Caco-2 (cell line): ENCODE data around the gene TNFRSF18. TPM values are rescaled to one million over a fixed set of nuclear protein-coding genes. Genes with fewer than 3 reads are reported as not detected.

ENCODE experiments used
- BruUV-seq: library from RNA; stranded (reverse); fragments of 400-500 nt; replicated peaks from 2 replicates; lab custom pipeline; 2021; lab: Mats Ljungman, UMichigan
- CTCF ChIA-PET: fragments of 300-600 bp; sonication (Branson Sonifier 250); formaldehyde crosslinking; loops from one replicate; lab custom pipeline; 2022; ENCODE audit warnings: antibody characterized with exemption; lab: Charles Lee
- POLR2A ChIA-PET: fragments of 300-600 bp; sonication (Branson Sonifier 250); formaldehyde crosslinking; loops from one replicate; lab custom pipeline; 2022; ENCODE audit warnings: antibody characterized with exemption; lab: Charles Lee
- DNase-seq, 2 experiments: peaks; one replicate each; pipeline versions ENCODE4 v3.0.0 to v3.0.0-alpha.2; 2020 to 2022
- H3K27me3 ChIP-seq: replicated peaks from 2 replicates; pipeline ENCODE4 v1.6.0; 2011; ENCODE audit warnings: low read length; ENCODE audit not compliant: control insufficient read depth, insufficient read depth
- H3K36me3 ChIP-seq: 2 replicates; pipeline ENCODE4 v1.5.1; 2011; ENCODE audit warnings: low read length; ENCODE audit not compliant: control insufficient read depth, insufficient read depth
- H3K4me1 ChIP-seq: fragments of 250-450 bp; sonication (Bioruptor Pico); 2 replicates; pipeline ENCODE4 v1.5.1; 2020; ENCODE audit warnings: mild to moderate bottlenecking
- H3K4me3 ChIP-seq: 2 replicates; pipeline ENCODE4 v1.5.1; 2011; ENCODE audit warnings: low read depth, mild to moderate bottlenecking, control low read depth, low read length
- H3K9me3 ChIP-seq: fragments of 250-450 bp; sonication (Bioruptor Pico); 2 replicates; pipeline ENCODE4 v1.5.1; 2020; ENCODE audit warnings: mild to moderate bottlenecking, moderate library complexity
- H3K27ac Mint-ChIP-seq: one replicate; pipeline ENCODE4 v1.8.0; 2022; ENCODE audit warnings: mixed read lengths; ENCODE audit not compliant: unreplicated experiment
- H3K27me3 Mint-ChIP-seq: one replicate; pipeline ENCODE4 v1.8.0; 2022; ENCODE audit warnings: mixed read lengths; ENCODE audit not compliant: insufficient read depth, unreplicated experiment
- H3K36me3 Mint-ChIP-seq: one replicate; pipeline ENCODE4 v1.8.0; 2022; ENCODE audit warnings: mild to moderate bottlenecking, mixed read lengths; ENCODE audit not compliant: insufficient read depth, unreplicated experiment
- H3K4me1 Mint-ChIP-seq: one replicate; pipeline ENCODE4 v1.8.0; 2022; ENCODE audit warnings: low read depth, mixed read lengths; ENCODE audit not compliant: unreplicated experiment
- H3K4me3 Mint-ChIP-seq: one replicate; pipeline ENCODE4 v1.8.0; 2022; ENCODE audit warnings: mild to moderate bottlenecking, moderate library complexity, mixed read lengths; ENCODE audit not compliant: unreplicated experiment
- H3K9me3 Mint-ChIP-seq: one replicate; pipeline ENCODE4 v1.8.0; 2022; ENCODE audit warnings: mixed read lengths; ENCODE audit not compliant: unreplicated experiment
- CTCF ChIP-seq, 2 experiments: fragments of 200-600 bp in 1 of 2; IDR thresholded peaks; 1 replicate in 1 of 2; 2 replicates in 1 of 2; pipeline versions ENCODE4 v1.5.1 to v1.8.0; 2011 to 2022; ENCODE audit warnings: antibody characterized with exemption in 1 of 2, control low read depth in 1 of 2, inconsistent platforms in 1 of 2, low read depth in 1 of 2, low read length in 1 of 2, mild to moderate bottlenecking in 1 of 2, moderate library complexity in 1 of 2; ENCODE audit not compliant: insufficient read depth in 1 of 2, severe bottlenecking in 1 of 2, unreplicated experiment in 1 of 2
- intact Hi-C: fragments of 100-400 bp; cut with micrococcal nuclease; formaldehyde crosslinking; loops from one replicate; pipeline ENCODE4 v1.10.0; 2022; ENCODE audit not compliant: unreplicated experiment
- total RNA-seq: library from RNA; stranded (reverse); gene quantifications from 2 replicates; pipeline ENCODE4 v1.2.3, GENCODE V29; 2022

Gene TNFRSF18
- total RNA-seq, 1 experiment from 2014 or later, result not detected

GRCh38 chr1:1187938-1188337 is 18.5 kb downstream of the TNFRSF18 start:
- H3K4me1 ChIP-seq, result no peaks in the 10 kb centered on the region
- BruUV-seq, result no TSS peak
- no peak for TF ChIP-seq CTCF (IDR thresholded peaks at IDR 0.05; ENCODE audit: insufficient read depth in 1 of 2, low read depth in 1 of 2, low read length in 1 of 2, severe bottlenecking in 1 of 2, unreplicated experiment in 1 of 2)
- H3K4me1 Mint-ChIP-seq, result no peaks in the 10 kb centered on the region
- ChIA-PET CTCF (no interaction called here), POLR2A (no interaction called here)
- H3K4me3 ChIP-seq, result no peak overlapping the region
- no peak for DNase-seq
- intact Hi-C loops, result no loop called here
- no peak overlapping the region for H3K27ac Mint-ChIP-seq
- H3K4me3 Mint-ChIP-seq, result no peak overlapping the region
- H3K36me3 Mint-ChIP-seq, result no peaks in the 10 kb centered on the region
- H3K9me3 ChIP-seq, result no peaks in the 10 kb centered on the region
- H3K27me3 ChIP-seq, result no peaks in the 10 kb centered on the region
- peaks cover 9% of the 10 kb centered on the region for H3K9me3 Mint-ChIP-seq
- no peaks in the 10 kb centered on the region for H3K36me3 ChIP-seq
- no peaks in the 10 kb centered on the region for H3K27me3 Mint-ChIP-seq

- no peaks in the 10 kb centered on the region for H3K9me3 Mint-ChIP-seq
- H3K4me3 Mint-ChIP-seq, result no peak overlapping the region
- H3K27me3 ChIP-seq, result no peaks in the 10 kb centered on the region
- no peaks in the 10 kb centered on the region for H3K9me3 ChIP-seq
- DNase-seq, result peak in 1 of 2 experiments; percentile 17
- H3K27ac Mint-ChIP-seq, result no peak overlapping the region
- BruUV-seq, result no TSS peak
- POLR2A ChIA-PET, result no interaction called here
- H3K27me3 Mint-ChIP-seq, result no peaks in the 10 kb centered on the region
- no peaks in the 10 kb centered on the region for H3K4me1 ChIP-seq
- intact Hi-C loops, result no loop called here
- CTCF ChIA-PET, result no interaction called here
- H3K36me3 Mint-ChIP-seq, result no peaks in the 10 kb centered on the region
- H3K4me1 Mint-ChIP-seq, result no peaks in the 10 kb centered on the region
- TF ChIP-seq CTCF (IDR thresholded peaks at IDR 0.05; ENCODE audit: insufficient read depth in 1 of 2, low read depth in 1 of 2, low read length in 1 of 2, severe bottlenecking in 1 of 2, unreplicated experiment in 1 of 2), result no peak
- no peaks in the 10 kb centered on the region for H3K36me3 ChIP-seq
- no peak overlapping the region for H3K4me3 ChIP-seq
Measured at GRCh38 chr1:1185101-1185765, 21.2 kb downstream of the TNFRSF18 start.

- no peak for DNase-seq
- CTCF ChIA-PET, result no interaction called here
Measured at GRCh38 chr1:1183833-1184775, 22.3 kb downstream of the TNFRSF18 start.

More at GRCh38 chr1:1183833-1184775, 22.3 kb downstream of the TNFRSF18 start:
- no peak for TF ChIP-seq CTCF (IDR thresholded peaks at IDR 0.05; ENCODE audit: insufficient read depth in 1 of 2, low read depth in 1 of 2, low read length in 1 of 2, severe bottlenecking in 1 of 2, unreplicated experiment in 1 of 2)
- H3K27me3 Mint-ChIP-seq, result no peaks in the 10 kb centered on the region
- no peaks in the 10 kb centered on the region for H3K27me3 ChIP-seq
- no peaks in the 10 kb centered on the region for H3K9me3 ChIP-seq
- no peak overlapping the region for H3K27ac Mint-ChIP-seq
- POLR2A ChIA-PET, result no interaction called here
- no peaks in the 10 kb centered on the region for H3K4me1 ChIP-seq
- no peaks in the 10 kb centered on the region for H3K9me3 Mint-ChIP-seq
- no peak overlapping the region for H3K4me3 Mint-ChIP-seq
- no TSS peak for BruUV-seq
- intact Hi-C loops, result no loop called here
- no peak overlapping the region for H3K4me3 ChIP-seq
- no peaks in the 10 kb centered on the region for H3K4me1 Mint-ChIP-seq
- H3K36me3 ChIP-seq, result no peaks in the 10 kb centered on the region
- no peaks in the 10 kb centered on the region for H3K36me3 Mint-ChIP-seq
